Chondrocyte (in vitro differentiated cells): Measurements from ENCODE around the gene CGN. TPM values are rescaled to one million over a fixed set of nuclear protein-coding genes. Genes with fewer than 3 reads are reported as not detected.

Source experiments
- DNase-seq: peaks from one replicate; pipeline ENCODE4 v3.0.0; 2021; ENCODE audit warnings: mixed read lengths, low spot score
- H3K27ac Mint-ChIP-seq: one replicate; pipeline ENCODE4 v1.8.0; 2021; ENCODE audit warnings: mild to moderate bottlenecking, moderate library complexity, mixed read lengths; ENCODE audit not compliant: unreplicated experiment
- H3K27me3 Mint-ChIP-seq: 2 replicates; pipeline ENCODE4 v1.8.0; 2021; ENCODE audit warnings: low read depth, mixed read lengths
- H3K36me3 Mint-ChIP-seq: 2 replicates; pipeline ENCODE4 v1.8.0; 2021; ENCODE audit warnings: low read depth, mixed read lengths
- H3K4me1 Mint-ChIP-seq: 2 replicates; pipeline ENCODE4 v1.8.0; 2021; ENCODE audit warnings: low read depth, mild to moderate bottlenecking, mixed read lengths
- H3K4me3 Mint-ChIP-seq: one replicate; pipeline ENCODE4 v1.8.0; 2021; ENCODE audit warnings: mild to moderate bottlenecking, moderate library complexity, mixed read lengths; ENCODE audit not compliant: unreplicated experiment
- H3K9me3 Mint-ChIP-seq: 2 replicates; pipeline ENCODE4 v1.8.0; 2021; ENCODE audit warnings: low read depth, mixed read lengths
- microRNA-seq: library from miRNA; unstranded; fragments of <30 nt; microRNA quantifications from one replicate; pipeline ENCODE4 v1.2.0, GENCODE V29; 2020; ENCODE audit warnings: borderline number of aligned reads
- total RNA-seq: library from RNA; stranded (reverse); gene quantifications from 3 replicates; pipeline ENCODE4 v1.2.1, GENCODE V29; 2021
- TF ChIP-seq, protein P1 (sequence below): fragments of 200-600 bp; sonication (generic); IDR thresholded peaks from 2 replicates; pipeline ENCODE4 v1.5.0; 2021; ENCODE audit warnings: antibody characterized with exemption, mild to moderate bottlenecking, moderate library complexity

CGN gene
- total RNA-seq, 1 donor from 2014 or later, result 1.0 TPM

DNA sequence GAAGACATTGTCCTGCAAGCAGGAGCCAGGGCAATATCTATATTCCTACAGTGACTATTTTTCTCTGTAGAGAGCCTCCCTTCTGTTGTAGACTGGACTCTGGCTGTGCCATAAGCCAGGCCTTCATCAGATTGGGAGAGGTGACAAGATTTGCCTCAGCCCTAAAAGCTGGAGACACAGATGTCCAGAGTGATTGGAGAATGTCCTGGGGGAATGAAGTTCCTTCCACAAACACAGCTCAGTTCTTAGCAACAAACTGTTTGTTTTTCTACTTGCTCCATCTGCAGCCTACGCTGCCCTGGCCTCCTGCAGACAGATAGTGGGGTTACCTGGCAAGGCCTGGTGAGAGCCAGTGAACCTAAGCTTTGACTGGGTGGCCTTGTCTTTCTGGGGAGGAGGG, 70.7 kb downstream of the CGN start:
- Mint-ChIP-seq H3K9me3 (no peaks in the 10 kb centered on the region), H3K27ac (no peak overlapping the region), H3K4me1 (peaks cover 18% of the 10 kb centered on the region), H3K4me3 (no peak overlapping the region), H3K36me3 (peaks cover 42% of the 10 kb centered on the region), H3K27me3 (no peaks in the 10 kb centered on the region)
- TF ChIP-seq, protein P1, sequence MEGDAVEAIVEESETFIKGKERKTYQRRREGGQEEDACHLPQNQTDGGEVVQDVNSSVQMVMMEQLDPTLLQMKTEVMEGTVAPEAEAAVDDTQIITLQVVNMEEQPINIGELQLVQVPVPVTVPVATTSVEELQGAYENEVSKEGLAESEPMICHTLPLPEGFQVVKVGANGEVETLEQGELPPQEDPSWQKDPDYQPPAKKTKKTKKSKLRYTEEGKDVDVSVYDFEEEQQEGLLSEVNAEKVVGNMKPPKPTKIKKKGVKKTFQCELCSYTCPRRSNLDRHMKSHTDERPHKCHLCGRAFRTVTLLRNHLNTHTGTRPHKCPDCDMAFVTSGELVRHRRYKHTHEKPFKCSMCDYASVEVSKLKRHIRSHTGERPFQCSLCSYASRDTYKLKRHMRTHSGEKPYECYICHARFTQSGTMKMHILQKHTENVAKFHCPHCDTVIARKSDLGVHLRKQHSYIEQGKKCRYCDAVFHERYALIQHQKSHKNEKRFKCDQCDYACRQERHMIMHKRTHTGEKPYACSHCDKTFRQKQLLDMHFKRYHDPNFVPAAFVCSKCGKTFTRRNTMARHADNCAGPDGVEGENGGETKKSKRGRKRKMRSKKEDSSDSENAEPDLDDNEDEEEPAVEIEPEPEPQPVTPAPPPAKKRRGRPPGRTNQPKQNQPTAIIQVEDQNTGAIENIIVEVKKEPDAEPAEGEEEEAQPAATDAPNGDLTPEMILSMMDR, result no peak
- no peak for DNase-seq

DNA sequence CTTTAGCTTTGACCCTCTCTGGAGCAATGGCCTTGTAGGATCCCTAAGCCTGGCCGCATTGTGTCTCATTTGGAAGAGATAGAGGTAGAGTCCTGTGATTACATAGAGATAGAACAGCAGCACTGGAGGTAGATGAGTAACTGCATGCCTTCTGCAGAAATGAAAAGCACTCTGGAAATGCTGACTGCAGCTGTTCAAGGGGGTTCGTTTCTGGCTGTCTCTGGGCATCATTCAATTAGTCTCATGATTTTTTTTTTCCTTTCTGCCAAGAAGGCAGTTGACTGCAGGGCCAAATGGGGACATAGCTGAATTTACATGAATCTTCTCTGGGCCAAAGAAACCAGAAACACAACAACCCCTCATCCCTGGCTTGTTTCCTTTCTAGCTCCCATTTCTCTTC, 72.6 kb downstream of the CGN start:
- Mint-ChIP-seq H3K27me3 (no peaks in the 10 kb centered on the region), H3K9me3 (no peaks in the 10 kb centered on the region), H3K27ac (no peak overlapping the region), H3K36me3 (peaks cover 34% of the 10 kb centered on the region), H3K4me1 (peaks cover 18% of the 10 kb centered on the region), H3K4me3 (no peak overlapping the region)
- no peak for DNase-seq
- TF ChIP-seq, protein P1, result no peak

DNA sequence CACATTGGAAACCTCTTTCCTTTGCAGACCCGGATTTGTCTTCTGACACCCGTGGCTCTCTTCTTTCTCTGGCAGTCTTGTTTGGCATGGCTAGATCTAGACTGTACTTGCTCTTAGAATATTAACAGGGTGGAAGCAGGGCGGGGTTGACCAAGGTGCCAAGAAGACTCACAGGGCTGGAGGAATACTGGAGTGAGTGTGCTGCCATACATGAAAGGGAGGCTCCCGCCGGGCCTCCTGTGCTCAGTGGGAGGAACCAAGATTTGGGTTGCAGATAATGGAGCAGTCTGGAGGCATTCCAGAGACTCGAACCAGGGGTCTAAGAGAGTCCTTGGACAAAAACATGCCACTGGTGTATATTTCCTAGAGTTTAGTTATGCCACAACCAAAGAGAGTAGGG, 73.1 kb downstream of the CGN start:
- H3K27me3 Mint-ChIP-seq, result no peaks in the 10 kb centered on the region
- peaks cover 29% of the 10 kb centered on the region for H3K36me3 Mint-ChIP-seq
- no peak for DNase-seq
- no peak overlapping the region for H3K27ac Mint-ChIP-seq
- H3K4me3 Mint-ChIP-seq, result no peak overlapping the region
- TF ChIP-seq, protein P1, result no peak
- no peaks in the 10 kb centered on the region for H3K9me3 Mint-ChIP-seq
- peaks cover 18% of the 10 kb centered on the region for H3K4me1 Mint-ChIP-seq

DNA sequence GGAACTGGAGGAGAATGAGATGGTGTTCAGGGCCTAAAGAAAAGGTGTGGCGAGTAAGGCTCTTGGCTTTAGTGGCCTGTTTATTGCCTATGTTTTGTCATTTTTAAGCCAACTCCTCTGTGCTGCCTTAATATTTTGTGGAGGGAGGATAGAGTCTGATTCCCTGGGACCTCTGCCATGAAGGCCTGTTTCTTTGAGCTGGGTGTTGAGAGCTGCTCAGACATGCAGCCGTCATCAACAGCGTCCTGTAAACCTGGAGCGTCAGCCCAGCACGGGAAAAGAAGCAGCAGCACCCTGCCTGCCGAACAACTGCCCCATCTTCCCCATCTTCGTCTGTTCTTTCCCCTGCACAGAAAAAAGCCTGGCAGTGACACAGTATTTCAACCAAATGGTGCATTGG, 73.6 kb downstream of the CGN start:
- peaks cover 26% of the 10 kb centered on the region for H3K36me3 Mint-ChIP-seq
- peaks cover 18% of the 10 kb centered on the region for H3K4me1 Mint-ChIP-seq
- no peak for DNase-seq
- H3K27me3 Mint-ChIP-seq, result no peaks in the 10 kb centered on the region
- no peaks in the 10 kb centered on the region for H3K9me3 Mint-ChIP-seq
- no peak overlapping the region for H3K4me3 Mint-ChIP-seq
- no peak overlapping the region for H3K27ac Mint-ChIP-seq
- TF ChIP-seq, protein P1, result no peak

DNA sequence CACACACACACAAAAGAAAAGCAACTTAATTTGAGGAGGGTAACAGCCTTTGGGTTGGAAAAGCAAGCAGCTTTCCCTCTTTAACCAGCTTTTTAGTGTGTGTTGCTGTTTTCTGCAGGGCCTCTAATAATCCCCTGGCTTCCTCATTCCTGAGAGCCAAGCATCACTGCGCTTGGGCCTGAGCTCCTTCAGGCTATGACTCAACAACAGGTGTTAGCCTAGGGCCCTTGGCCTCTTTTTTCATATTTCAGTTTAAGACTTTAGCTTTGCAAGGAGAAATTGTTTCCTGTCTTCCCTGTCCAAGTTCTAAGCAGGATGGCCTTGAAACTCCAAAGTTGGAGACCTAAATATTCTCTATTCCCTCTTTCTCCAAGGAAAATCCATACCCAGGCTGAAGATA, 74.4 kb downstream of the CGN start:
- no peak for DNase-seq
- peak overlapping the region; percentile 10 for H3K27ac Mint-ChIP-seq
- peaks cover 18% of the 10 kb centered on the region for H3K4me1 Mint-ChIP-seq

More for the DNA sequence above, 74.4 kb downstream of the CGN start:
- peaks cover 4% of the 10 kb centered on the region for H3K9me3 Mint-ChIP-seq
- H3K27me3 Mint-ChIP-seq, result no peaks in the 10 kb centered on the region
- TF ChIP-seq, protein P1, result no peak
- peaks cover 21% of the 10 kb centered on the region for H3K36me3 Mint-ChIP-seq
- no peak overlapping the region for H3K4me3 Mint-ChIP-seq

Small RNAs within 50 kb of the gene (microRNA-seq; reads per million reads assigned to microRNA genes)
- gene MIR554, result not detected

Other genes with a start within 250 kb of the CGN start
- 17.5 to 19.3 TPM (median 18.6 TPM) in 3 replicates for gene ZNF687, start 229.1 kb upstream of the CGN start, total RNA-seq
- 51.4 to 73.2 TPM (median 54.7 TPM) in 3 replicates for gene PI4KB, start 184.0 kb upstream of the CGN start, total RNA-seq
- 30.0 to 64.7 TPM (median 31.8 TPM) in 3 replicates for gene RFX5, start 164.1 kb upstream of the CGN start, total RNA-seq
- 5.7 to 11.1 TPM (median 8.9 TPM) in 3 replicates for gene SELENBP1, start 138.7 kb upstream of the CGN start, total RNA-seq
- gene PSMB4, start 111.8 kb upstream of the CGN start, total RNA-seq, result 229 to 257 TPM (median 236 TPM) in 3 replicates
- 61.7 to 79.7 TPM (median 65.0 TPM) in 3 replicates for gene POGZ, start 51.9 kb upstream of the CGN start, total RNA-seq
- 15.2 to 33.0 TPM (median 30.5 TPM) in 3 replicates for gene TUFT1, start 28.9 kb downstream of the CGN start, total RNA-seq
- gene SNX27, start 100.7 kb downstream of the CGN start, total RNA-seq, result 39.0 to 39.5 TPM (median 39.3 TPM) in 3 replicates
- gene CELF3, start 205.4 kb downstream of the CGN start, total RNA-seq, result not detected in 3 replicates
- not detected in 3 replicates for gene RIIAD1, start 210.1 kb downstream of the CGN start, total RNA-seq